Midbrain (tissue), 1 donor: ENCODE data around the gene CD53.

Experiments
- DNase-seq: peaks from one replicate; lab custom pipeline; 2025; lab: John Stamatoyannopoulos, UW

Gene CD53

GRCh38 chr1:110876748-110877341, 3.9 kb downstream of the CD53 start:
- DNase-seq = no peak

DNA sequence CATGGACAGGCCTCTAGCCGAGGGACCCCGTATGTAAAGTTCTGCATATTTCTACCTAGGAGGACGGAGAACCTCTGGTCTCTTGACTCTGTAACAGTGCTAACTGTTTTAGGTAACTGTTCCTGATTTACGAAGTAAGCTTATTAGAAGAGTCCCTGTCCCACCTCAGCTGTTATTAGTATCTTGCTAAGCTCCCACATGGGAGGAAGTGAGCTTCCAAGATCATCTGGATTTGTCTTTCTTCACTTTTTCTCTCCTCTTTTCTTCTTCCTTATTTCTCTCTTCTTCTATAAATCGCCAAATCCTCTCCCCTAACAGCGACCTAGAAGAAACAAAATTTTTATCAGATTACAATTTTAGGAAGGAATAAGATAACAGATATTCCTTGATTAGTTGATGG, 4.4 kb downstream of the CD53 start:
- no peak for DNase-seq

- DNase-seq = no peak
Observed at GRCh38 chr1:110877776-110878175, 4.8 kb downstream of the CD53 start.

DNA sequence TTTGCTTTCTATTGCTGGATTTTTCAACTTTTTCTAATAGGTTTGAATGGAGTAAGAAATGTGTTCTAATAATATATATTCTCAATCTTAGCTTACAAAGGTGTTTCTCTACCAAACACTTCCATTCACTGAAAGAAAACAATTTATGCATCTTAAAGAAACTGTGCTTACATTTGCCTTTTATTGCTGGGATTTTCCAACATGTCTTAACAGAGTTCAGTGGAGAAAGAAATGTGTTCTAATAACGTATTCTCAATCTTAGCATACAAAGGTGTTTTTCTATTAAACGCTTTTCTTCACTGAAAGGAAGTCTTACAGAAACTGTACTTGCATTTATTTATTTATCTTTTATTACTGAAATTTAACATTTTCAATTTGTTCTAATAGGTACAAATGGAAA, 5.6 kb downstream of the CD53 start:
- DNase-seq = no peak

GRCh38 chr1:110878993-110879392, 6.0 kb downstream of the CD53 start:
- DNase-seq = no peak

- DNase-seq = no peak
Observed at GRCh38 chr1:110879758-110880606, 7.0 kb downstream of the CD53 start.

DNA sequence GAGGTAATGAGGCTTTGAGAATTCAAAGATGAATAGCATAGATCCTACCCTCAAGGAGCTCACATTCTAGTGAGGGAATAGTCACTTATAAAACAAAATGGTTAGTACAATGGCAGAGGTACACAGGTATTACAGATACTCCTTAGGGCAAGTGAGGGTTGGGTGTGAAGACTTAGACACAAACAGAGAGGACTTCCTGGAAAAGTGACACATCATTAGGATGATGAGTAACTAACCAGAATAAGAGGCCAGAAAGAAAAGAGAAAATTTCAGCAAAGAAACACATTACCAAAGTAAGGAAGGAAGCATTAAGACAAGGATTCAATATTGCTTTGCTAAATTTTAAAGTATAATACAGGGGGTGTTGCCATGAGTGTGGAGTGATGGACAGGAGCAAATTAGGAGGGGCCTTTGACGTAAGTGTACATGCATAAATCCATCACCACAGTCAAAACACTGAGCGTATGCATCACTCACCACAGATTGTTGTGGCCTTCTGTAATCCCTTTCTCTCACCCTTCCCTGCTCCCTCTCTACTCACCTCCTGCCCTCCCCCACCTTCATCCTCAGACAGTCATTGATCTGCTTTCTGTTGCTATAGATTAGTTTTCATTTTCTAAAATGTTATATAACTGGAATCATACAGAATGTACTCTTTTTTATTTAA, 7.9 kb downstream of the CD53 start:
- DNase-seq = no peak

DNA sequence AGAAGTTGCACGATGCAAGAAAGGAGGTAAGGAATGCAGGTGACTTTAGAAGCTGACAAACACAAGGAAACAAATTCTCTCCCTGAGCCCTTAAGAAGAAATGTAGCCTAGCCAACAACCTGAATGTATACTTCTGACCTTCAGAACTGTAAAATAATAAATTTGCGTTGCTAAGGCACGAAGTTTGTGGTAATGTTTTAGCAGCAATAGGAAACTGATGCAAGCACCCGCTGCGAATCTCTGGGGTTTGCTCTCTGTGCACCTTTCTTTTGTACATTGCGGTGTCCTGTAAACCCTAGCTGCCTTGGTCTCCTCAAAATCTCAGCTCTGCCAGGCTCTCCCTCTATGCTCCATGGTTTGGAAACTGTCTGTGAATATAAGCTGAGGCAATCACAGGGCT, 15.1 kb downstream of the CD53 start:
- DNase-seq = no peak

DNA sequence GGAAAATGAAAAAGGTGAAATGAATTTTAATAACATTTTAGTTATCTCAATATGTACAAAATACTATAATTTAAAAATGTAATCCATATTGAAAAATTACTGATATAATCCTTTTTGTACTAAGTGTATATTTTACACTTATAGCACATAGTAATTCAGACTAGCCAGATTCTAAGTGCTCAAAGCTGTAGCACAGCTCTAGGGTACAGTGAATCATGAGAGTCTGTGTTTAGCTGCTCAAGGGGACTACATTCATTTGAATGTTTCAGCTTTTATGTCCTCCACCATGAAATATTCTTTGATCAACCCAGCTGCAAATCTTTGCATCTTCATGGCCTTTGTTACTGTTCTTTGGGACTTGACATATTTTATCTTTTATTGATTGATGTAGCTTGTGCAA, 15.7 kb downstream of the CD53 start:
- no peak for DNase-seq

DNA sequence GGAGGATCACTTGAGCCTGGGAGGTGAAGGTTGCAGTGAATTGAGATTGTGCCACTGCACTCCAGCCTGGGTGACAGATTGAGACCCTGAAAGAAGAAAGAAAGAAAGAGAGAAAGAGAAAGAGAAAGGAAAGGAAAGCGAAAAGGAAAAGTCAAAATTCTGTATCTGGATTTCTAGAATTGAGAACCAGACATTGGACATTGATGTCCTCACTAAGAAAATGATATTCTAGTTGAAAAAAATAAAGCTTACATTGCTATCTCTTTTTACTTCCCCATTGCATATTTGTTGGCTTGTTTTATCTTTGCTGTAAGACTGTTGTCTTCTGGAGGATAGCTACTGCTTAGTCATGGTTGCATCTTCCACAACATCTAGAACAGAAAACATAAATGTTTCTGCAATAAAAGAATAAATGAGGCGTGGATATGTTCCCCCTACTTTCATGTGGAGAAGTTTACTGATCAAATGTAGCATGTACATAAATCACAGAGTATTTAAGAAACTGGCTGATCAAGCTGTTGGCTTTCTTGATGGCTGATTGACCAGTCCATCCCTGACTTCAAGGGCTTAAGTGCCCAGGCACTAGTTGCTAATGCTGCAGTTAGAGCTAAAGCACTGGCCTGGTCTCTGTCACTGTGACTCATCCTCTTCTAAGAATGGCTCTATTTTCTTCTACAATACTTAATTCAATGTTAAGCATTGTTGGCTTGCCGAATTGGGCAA, 17.7 kb downstream of the CD53 start:
- no peak for DNase-seq

GRCh38 chr1:110893908-110894490, 21.1 kb downstream of the CD53 start:
- no peak for DNase-seq

- no peak for DNase-seq
Observed at GRCh38 chr1:110896090-110896489, 23.1 kb downstream of the CD53 start.

- DNase-seq = no peak
Observed at GRCh38 chr1:110897681-110898080, 24.7 kb downstream of the CD53 start.

DNA sequence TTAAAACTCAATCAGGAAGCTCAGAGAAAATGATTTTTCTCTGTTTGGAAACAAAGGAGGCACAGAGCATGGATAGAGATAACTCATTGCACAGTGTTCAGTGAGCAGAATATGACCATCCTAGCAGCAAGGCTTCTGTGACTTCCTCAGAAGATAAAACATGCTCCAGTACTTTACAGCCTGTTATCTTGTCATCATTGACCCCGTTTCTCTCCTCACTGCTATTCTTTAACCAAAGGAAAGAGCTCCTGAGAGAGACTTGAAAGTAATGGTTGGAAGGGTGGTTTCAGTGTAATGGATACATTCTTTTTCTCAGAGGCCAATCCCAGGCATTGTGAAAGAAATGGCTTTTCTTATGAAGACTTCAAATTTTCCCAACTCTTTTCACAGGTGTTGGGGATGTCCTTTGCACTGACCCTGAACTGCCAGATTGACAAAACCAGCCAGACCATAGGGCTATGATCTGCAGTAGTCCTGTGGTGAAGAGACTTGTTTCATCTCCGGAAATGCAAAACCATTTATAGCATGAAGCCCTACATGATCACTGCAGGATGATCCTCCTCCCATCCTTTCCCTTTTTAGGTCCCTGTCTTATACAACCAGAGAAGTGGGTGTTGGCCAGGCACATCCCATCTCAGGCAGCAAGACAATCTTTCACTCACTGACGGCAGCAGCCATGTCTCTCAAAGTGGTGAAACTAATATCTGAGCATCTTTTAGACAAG, 25.9 kb downstream of the CD53 start:
- DNase-seq = no peak

DNA sequence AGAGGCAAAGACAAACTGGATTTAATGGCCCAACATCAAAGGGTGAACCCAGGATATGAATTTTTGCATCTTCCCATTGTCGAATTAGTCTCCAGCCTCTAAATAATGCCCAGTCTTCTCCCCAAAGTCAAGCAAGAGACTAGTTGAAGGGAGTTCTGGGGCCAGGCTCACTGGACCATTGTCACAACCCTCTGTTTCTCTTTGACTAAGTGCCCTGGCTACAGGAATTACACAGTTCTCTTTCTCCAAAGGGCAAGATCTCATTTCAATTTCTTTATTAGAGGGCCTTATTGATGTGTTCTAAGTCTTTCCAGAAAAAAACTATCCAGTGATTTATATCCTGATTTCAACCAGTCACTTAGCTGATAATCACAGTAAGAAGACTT, 26.5 kb downstream of the CD53 start:
- no peak for DNase-seq

DNA sequence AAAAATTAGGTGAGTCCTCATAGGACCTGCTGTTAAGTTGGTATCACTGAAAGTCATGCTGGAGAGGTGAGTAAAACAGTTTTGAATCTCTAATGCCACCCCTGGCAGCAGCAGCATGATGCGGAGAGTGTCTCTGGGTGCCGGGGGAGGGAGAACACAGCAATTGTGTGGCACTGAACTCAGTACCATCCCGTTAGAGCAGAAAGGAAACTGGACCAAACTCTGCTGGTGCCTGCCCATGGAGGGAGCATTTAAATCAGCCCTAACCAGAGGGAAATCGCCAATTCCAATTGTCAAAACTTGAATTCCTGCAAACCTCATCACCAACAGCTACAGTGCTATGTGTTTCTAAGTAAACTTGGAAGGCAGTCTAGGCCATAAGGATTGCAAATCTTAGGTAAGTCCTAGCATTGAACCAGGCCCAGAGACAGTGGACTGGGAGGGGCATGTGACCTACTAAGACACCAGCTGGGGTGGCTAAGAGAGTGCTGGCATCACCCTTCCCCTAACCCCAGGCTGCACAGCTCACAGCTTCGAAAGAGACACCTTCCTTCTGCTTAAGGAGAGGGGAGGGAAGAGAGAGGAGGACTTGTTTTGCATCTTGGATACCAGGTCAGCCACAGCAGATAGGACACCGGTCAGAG, 30.0 kb downstream of the CD53 start:
- DNase-seq = no peak

GRCh38 chr1:110903853-110904500, 31.0 kb downstream of the CD53 start:
- no peak for DNase-seq

- DNase-seq = no peak
Observed at GRCh38 chr1:110912784-110913183, 39.8 kb downstream of the CD53 start.

DNA sequence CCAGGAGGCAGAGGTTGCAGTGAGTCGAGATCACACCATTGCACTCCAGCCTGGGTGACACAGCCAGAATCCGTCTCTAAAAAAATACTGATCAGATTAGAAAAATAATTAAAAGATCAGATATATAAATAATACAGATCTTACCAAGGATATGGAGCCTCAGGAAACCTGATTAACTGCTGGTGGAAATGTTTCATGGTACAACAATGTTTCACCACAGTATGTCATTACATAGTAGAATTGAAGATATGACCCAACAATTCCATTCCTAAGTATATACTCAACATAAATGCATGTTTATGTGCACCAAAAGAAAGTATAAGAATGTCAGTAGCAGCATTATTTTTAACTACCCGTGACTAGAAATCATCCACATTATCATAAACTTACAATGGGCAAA, 41.7 kb downstream of the CD53 start:
- DNase-seq = no peak

GRCh38 chr1:110915804-110916203, 42.9 kb downstream of the CD53 start:
- no peak for DNase-seq

DNA sequence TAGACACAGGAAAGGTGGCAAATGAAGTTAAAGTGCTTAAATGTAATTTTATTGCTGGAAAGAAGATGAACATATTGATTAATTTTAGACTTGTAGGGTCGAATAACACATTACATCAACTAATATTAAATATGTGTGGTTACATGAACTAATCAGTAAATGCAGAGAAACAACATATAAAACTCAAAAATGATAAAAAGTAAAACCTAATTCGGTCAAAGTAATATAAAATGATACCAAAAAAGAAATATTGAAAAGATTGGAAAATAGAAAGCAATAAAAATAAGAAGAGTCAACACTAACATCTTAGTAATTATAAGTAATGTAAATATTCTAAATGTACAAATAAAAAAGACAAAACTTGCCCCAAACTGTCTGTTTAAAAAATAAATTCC, 43.3 kb downstream of the CD53 start:
- DNase-seq = no peak
